NCI-H748 (cell line): Measurements from ENCODE around the gene TIFAB.

ENCODE experiments used
- DNase-seq: peaks from one replicate; lab custom pipeline; 2025; ENCODE audit not compliant: unreplicated experiment; lab: John Stamatoyannopoulos, UW

TIFAB gene

DNA sequence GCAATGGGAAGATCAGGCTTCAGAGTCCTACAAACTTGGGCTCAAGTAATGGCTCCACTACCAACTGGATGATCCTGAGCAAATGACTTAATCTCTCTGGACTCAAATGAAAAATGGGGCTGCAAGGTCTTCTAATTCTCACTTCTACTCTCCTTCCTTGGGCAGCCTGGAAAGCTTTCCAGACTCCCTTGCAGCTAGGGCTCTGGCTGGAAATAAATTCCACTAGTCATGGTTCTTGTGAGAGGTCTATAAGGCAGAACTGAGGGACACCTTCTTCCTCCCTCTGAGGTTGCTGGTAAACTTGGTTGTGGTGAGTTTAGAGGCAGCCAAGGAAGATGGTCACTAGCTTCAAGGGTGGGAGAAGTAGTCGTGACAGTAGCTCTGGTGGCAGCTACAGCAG, 23.6 kb downstream of the TIFAB start:
- DNase-seq = no peak

DNA sequence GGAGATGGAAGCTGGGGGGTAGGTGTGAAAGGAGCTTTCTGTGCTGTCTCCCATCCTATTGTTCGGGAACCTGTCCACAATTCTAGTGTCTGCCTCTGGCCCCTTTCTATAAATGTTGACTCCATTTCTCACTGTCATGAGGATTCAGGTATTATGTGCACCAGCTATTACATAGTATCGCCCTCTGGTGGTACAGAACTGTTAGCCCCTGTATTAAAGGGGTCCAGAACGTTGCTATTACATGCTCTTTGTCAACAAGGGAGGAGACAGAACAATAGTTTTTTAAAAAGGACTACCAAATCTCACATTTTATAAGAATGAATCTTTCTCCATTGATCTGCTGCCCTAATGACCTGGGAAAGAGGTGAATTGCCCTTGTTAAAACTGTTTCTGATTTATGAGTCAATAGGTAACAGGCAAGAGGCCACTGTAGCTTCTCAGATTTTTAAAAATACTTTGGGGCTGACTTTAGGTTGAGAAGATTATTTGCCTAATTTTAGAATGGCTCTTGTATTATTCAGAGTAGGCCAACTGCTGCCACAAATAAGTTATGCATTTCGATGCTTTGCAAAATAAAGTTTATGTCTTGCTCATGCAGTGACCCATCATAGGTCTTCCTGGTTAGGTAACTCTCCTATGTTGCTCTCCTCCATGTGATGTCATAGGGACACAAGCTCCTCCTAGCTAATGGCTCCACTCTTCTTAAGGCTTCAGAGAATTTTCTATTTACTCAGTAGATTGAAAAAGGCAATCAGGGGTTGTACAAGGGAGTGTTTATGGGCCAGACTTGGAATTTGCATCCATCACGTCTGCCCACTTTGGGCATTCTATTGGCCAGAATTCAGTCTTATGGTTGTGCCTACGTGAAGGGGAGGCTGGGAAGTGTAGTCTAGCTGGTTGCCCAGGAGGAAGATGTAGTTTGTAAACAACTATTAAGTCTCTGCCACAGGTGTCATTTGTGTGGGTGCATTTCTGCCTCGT, 25.8 kb downstream of the TIFAB start:
- peak; percentile 72 for DNase-seq

DNA sequence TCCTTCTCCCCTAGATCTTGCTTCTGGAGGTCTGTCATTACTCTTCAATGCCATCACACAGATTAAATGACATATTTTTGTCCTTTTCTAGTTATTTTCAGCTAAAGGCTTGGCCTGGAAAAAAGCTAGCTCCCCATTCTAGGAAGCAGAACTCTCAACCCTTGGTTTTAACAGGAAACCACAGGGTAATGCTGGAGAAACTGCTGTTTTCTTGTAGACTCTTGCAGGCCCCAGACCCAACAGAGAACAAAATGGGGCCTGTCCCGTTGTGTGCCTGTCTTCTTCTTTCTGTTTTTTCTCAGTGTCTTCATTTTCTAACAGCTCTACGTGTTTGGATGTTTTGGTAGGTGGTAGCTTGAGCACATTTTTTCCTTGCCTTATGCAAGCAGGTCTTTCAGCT, 26.5 kb downstream of the TIFAB start:
- DNase-seq = no peak

DNA sequence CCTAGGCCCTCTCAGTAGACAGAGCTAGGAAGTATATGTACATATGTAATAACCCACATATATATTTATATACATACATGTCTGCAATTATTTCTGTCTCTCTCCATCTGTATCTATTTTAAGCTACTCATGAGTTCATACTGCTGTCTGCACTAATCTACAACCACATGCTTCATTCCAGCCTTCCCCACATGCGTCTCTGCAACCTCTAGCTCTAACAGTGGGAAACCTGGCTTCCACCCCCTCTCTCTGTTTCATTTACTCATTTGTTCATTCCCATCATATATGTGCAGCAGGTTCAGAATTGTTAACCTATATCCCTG, 28.3 kb downstream of the TIFAB start:
- DNase-seq = no peak

DNA sequence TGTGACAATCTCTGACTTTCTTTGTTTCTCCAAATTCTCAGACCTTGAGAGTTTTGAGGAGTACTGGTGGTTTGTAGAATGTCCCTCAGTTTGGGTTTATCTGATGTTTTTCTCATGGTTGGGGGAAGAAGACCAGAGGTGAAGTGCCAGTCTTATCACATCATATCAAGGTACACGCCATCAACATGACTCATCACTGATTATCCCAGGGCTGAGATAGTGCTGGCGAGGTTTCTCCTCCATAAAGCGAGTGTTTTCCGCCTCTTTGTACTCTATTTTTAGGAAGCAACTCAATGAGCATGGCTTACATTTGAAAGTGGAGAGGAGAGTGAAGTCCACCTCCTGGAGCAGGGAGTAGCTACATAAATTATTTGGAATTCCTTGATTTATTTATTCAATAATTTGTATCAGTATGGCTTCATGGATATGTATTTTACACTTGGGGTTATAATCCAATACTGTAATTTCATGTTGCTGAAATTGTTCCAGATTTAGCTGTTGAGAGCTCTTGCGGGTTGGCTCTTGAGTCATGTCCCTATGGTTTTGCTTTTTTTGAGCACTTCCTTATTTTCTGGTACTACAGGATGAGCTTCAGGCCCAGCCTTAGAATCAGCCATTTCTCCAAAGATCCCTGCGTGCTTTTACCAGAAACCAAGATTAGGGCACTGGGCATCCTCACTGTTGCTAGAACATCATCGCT, 28.9 kb downstream of the TIFAB start:
- DNase-seq = no peak

DNA sequence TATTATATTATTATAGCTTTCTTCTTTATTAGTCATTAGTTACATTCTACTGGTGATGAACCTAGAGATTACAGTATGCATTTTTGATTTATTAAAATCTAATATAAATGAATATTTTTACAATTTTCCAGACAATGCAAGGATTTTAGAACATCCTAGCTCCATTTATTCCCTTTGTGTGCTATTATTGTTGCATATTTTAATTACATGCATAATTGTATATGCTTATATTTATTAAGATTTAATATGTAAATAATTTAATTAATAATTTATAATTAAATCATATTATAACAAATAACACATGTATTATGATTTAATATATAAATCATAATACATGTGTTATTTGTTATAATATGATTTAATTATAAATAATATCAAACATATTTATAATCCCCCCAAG, 29.7 kb downstream of the TIFAB start:
- no peak for DNase-seq

DNA sequence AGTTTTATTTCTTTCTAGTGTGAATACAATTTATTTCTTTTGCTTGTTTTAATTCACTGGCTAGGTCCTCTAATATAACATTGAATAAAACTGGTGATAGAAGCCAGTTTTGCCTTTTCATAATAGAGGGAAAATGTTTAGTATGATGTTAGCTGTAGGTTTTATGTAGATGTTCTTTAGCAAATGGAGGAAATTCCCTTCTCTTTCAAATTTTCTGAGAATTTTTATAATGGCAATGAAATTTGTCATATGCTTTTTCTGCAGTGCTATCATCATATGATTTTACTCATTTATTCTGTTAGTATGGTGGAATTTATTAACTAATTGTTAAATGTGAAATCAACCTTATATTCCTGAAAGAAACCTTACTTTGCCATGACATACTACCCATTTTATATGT, 35.1 kb downstream of the TIFAB start:
- DNase-seq = no peak

DNA sequence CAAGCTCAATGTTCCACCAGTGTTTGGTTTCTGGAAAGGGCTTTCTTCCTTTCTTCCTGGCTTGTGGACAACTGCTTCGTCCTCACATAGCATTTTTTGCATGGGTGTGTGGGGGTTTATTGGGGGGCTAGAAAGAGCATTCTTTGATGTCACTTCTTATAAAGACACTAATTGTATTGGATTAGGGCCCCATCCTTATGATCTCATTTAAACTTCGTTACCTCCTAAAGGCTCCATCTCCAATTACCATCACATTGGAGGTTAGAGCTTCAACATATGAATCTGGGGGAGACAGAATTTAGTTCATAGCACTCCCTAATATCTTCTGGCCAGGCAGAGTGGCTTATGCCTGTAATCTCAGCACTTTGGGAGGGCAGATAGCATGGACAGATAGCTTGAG, 47.1 kb downstream of the TIFAB start:
- DNase-seq = no peak

DNA sequence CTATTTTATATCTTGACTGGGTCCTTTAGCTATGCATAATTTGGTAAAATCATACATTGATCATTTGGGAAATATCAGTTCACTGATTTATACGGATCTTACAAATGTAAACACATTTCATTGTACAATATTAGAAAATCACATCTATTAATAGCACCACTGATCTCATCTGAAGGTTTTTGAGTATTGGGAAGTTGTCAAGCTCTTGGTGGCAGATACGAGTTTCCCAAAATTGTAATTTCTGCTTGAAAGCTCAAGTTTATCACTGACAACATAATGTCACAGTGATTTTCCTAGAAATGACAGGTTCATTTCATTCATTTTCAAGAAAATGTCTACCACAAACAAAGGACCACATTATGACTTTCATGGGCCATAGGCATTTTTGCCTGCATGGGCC, 50.1 kb downstream of the TIFAB start:
- no peak for DNase-seq

DNA sequence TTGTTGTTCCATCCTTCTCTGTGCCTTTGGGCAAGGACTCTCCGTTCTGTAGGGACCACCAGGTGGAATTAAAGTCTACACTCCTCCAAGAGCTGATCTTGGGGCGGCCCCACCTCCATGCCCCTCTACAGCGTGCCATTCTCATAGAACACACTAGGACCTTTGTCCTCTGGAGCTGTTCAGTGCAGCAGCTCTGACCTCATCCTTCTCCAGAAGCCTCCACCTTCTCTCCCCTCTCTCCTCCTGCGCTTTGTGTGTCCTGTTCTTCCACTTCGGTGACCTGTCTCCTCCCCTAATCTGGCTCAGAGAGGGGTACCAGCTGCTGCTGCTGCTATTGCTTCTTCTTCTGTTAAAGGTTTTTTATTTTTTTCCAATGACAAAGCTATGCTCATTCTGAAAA, 51.3 kb downstream of the TIFAB start:
- DNase-seq = peak; percentile 6

DNA sequence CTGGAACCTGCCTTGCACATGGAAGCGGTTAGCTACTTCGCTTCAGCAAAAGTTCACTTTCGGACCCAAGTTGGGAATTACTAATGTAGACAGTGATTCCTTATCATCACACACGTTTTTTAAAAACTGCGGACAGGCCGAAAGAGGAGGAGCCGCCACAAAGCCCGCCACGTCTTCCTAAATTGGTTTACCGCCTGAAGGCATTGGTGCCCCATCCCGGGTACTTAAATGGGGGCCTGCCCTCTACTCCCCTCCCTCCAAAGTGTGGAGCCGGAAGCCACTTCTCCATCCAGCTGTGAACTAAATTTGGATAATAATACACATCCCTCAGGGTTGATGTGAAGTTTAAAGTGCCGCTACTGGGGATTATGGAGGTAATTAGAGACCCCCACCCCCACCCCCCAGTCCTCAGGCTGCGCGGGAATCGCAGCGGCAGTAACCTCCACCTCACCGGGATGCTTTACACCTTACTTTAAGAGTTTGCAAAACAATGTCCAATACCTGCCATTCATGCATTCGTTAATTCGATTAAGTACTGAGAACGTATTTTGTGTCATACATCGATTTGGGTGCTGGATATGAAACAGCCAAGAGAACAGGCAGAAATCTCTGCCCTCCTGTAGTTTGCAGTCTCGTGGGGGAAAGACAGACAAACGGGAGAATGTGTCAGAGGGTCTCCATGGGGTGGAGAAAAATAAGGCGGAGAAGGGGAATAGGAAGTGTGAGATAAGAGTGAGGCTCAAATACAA, 52.2 kb downstream of the TIFAB start:
- DNase-seq = no peak

DNA sequence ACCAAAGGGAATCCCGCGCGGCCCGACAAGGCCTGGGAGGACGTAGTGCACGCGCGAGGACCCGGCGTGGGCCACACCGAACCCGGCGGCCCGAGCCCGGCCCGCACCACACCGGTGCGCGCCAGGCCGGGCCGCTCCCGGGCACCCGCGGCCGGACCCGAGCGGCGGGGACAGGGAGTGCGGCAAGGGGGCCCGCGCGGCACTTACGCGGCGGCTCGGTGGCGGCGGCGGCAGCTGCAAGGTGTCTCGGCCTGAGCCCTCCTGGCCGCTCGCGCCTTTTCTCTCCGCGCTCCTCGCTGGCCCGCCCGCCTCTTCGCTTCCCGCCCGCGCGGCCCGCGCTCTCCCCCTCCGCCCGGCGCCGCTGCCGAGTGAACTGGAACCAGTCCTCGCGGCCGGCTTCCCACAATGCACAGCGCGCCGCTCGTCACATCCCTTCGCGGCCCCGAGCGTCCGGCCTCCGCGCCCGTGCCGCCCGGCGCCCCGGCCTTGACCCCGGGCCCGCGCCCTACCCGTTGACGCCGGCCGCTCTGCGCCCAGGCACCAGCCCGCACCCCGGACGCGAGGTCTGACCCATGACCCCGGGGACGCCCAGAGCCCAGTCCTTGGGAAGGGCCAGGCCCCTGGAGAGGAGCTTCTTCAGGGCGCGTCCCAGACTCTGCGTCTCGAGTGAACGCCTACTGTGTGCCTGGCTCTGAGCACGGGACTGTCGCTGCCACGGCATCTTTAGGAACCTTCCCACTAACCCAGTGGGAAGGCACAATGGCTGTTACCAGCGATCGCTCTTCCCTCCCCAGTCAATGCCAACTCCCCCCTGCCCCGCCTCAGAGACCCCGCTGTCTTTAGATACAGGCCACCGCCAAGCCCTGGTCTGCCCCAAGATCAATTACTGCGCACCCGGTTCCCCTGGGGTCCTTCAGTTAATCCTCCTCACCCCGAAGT, 53.0 kb downstream of the TIFAB start, which contains the start of gene MACROH2A1:
TSS of gene MACROH2A1 (minus strand) at position 377 of the 939 bp plus-strand sequence. CDS start 10,138 bp downstream, outside the sequence.
- peak; percentile 91 for DNase-seq

DNA sequence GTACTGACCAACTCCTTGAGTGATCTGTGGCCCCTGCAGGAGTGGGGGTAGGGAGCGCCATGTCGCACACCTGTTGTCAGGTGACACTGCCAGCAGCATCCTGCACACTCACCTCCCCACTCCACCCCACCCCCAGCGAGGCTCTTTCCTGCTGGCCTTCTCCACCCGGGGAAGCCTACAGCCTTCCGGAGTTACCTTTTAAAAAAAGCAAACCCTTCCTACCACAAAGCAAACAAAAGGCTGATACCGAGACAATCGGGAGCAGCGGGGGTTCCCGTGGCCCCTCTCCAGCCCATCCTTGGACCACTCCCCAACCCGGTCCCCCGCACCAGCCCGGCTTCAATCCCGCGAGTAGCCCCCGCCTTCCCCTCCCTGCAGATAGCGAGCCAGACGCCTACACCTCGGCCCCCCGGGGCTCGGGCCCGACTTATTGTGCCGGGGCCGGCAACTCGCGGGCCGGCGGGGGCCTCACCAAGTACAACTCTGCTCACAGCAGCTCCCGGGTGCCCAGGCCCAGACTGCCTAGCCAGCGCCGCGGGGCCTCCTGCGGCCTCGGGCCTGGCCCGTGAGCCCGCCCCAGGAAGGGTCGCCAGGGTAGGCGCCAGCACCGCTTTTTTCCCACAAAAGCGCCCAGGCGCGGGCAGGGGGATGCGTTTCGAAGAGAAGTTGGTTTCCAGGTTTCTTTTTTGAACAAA, 53.8 kb downstream of the TIFAB start:
- peak; percentile 85 for DNase-seq
